ENCODE results near the gene SEPHS1.

DNA sequence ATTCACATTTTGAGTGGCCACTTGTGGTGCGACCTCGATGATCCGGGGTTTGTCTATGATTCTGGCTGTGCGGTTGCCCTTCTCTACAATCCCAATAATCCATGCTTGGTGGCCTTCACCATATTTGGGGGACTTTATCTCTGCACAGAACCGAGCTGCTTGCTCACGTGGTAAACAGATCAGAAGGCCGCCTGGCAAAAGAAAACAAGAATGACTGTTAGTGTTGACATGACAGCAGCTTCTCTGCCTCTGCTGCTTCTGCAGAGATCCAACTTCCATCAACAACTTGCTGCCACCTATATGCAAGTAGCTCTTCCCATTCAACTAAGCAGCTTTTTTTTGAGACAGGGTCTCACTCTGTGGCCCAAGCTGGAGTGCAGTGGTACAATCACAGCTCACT is 28.9 kb downstream of the SEPHS1 start:
- TF ChIP-seq CEBPB (IDR thresholded peaks at IDR 0.05; ENCODE audit: low read depth, low read length) (no peak), JUN (IDR thresholded peaks at IDR 0.05; ENCODE audit: low read depth, low read length) (no peak), ZNF274 (IDR thresholded peaks at IDR 0.05; ENCODE audit: borderline replicate concordance, extremely low read depth, low read length) (no peak), ASH2L (IDR thresholded peaks at IDR 0.05; ENCODE audit: low read length) (no peak), POLR2AphosphoS5 (IDR thresholded peaks at IDR 0.05; ENCODE audit: low read depth, low read length) (no peak; the same call in 1 of the 2 replicates), GABPA (IDR thresholded peaks at IDR 0.05; ENCODE audit: borderline replicate concordance, insufficient read depth, low read length) (no peak), TEAD4 (IDR thresholded peaks at IDR 0.05; ENCODE audit: low read depth, low read length) (no peak), HDAC2 (IDR thresholded peaks at IDR 0.05; ENCODE audit: borderline replicate concordance in 1 of 2, low read depth in 2 of 2, low read length in 2 of 2) (no peak), SIN3A (conservative IDR thresholded peaks at IDR 0.05 in 1 of 2, IDR thresholded peaks at IDR 0.05 in 1 of 2; ENCODE audit: low read depth in 1 of 2, low read length in 2 of 2) (no peak), BRCA1 (IDR thresholded peaks at IDR 0.05; ENCODE audit: low read depth, low read length) (no peak), TAF1 (IDR thresholded peaks at IDR 0.05; ENCODE audit: low read depth, low read length) (no peak), RAD21 (IDR thresholded peaks at IDR 0.05 in 1 of 2, conservative IDR thresholded peaks at IDR 0.05 in 1 of 2; ENCODE audit: low read depth in 2 of 2, low read length in 2 of 2) (no peak)
- TF ChIP-seq, protein P1, sequence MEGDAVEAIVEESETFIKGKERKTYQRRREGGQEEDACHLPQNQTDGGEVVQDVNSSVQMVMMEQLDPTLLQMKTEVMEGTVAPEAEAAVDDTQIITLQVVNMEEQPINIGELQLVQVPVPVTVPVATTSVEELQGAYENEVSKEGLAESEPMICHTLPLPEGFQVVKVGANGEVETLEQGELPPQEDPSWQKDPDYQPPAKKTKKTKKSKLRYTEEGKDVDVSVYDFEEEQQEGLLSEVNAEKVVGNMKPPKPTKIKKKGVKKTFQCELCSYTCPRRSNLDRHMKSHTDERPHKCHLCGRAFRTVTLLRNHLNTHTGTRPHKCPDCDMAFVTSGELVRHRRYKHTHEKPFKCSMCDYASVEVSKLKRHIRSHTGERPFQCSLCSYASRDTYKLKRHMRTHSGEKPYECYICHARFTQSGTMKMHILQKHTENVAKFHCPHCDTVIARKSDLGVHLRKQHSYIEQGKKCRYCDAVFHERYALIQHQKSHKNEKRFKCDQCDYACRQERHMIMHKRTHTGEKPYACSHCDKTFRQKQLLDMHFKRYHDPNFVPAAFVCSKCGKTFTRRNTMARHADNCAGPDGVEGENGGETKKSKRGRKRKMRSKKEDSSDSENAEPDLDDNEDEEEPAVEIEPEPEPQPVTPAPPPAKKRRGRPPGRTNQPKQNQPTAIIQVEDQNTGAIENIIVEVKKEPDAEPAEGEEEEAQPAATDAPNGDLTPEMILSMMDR (IDR thresholded peaks at IDR 0.05; ENCODE audit: control extremely low read depth in 1 of 3, insufficient read depth in 1 of 3, low read depth in 1 of 3, low read length in 3 of 3) = no peak
- TF ChIP-seq, protein P2, sequence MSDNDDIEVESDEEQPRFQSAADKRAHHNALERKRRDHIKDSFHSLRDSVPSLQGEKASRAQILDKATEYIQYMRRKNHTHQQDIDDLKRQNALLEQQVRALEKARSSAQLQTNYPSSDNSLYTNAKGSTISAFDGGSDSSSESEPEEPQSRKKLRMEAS (IDR thresholded peaks at IDR 0.05) = no peak

All from H1 (cell line).